HepG2 (cell line): Measurements from ENCODE around the gene KLHL30. TPM values are rescaled to one million over a fixed set of nuclear protein-coding genes. Genes with fewer than 3 reads are reported as not detected.

Experiments used
- ATAC-seq: fragments of 200-7000 bp; cut with Tn5 transposase; 3 replicates; pipeline ENCODE4 v1.9.1; 2020; ENCODE audit warnings: mild to moderate bottlenecking, moderate library complexity
- BruUV-seq: library from RNA; stranded (reverse); fragments of 400-500 nt; replicated peaks from 2 replicates; lab custom pipeline; 2021; lab: Mats Ljungman, UMichigan
- CTCF ChIA-PET: fragments of 300-600 bp; formaldehyde crosslinking; extraction: SDS; loops from one replicate; lab custom pipeline; 2021; ENCODE audit warnings: low total read pairs, inconsistent platforms, low intra/inter-chr PET ratio; lab: Yijun Ruan, JAX
- POLR2A ChIA-PET: fragments of 350-600 bp; sonication (Branson Sonifier 250); formaldehyde crosslinking; loops from one replicate; lab custom pipeline; 2020; ENCODE audit warnings: antibody characterized with exemption, inconsistent platforms; lab: Yijun Ruan, JAX
- DNase-seq: peaks from one replicate; pipeline ENCODE4 v3.0.0-alpha.2; 2015; ENCODE audit warnings: low spot score
- FAIRE-seq: peaks from 3 replicates; lab custom pipeline; 2011; peaks lifted over from hg19 to GRCh38; lab: Jason Lieb, UNC
- H2AFZ ChIP-seq: one replicate; pipeline ENCODE4 v1.6.1; 2011; ENCODE audit warnings: low read length, inconsistent platforms
- H3K27ac ChIP-seq: fragments of 300-600 bp; 3 replicates; pipeline ENCODE4 v1.8.0; 2011; ENCODE audit warnings: mixed run types, mild to moderate bottlenecking, mixed read lengths, low read length, inconsistent platforms; ENCODE audit not compliant: insufficient read depth; ENCODE audit errors: extremely low read length
- H3K27me3 ChIP-seq, 2 experiments: fragments of 200-600 bp in 1 of 2; 2 replicates in 1 of 2; 3 replicates in 1 of 2; pipeline versions ENCODE4 v1.6.0 to v1.8.0; 2011; ENCODE audit warnings: low read length in 2 of 2, mild to moderate bottlenecking in 2 of 2, moderate library complexity in 2 of 2, inconsistent platforms in 1 of 2; ENCODE audit not compliant: insufficient read depth in 2 of 2, control insufficient read depth in 1 of 2
- H3K36me3 ChIP-seq, 2 experiments: fragments of 200-600 bp in 1 of 2; replicated peaks in 1 of 2; 2 replicates in 1 of 2; 3 replicates in 1 of 2; pipeline versions ENCODE4 v1.5.1 to v1.8.0; 2011; ENCODE audit warnings: low read length in 2 of 2, inconsistent platforms in 1 of 2; ENCODE audit not compliant: insufficient read depth in 2 of 2, control insufficient read depth in 1 of 2
- H3K4me1 ChIP-seq: 2 replicates; pipeline ENCODE4 v1.5.1; 2012; ENCODE audit warnings: low read length, inconsistent platforms; ENCODE audit not compliant: insufficient read depth
- H3K4me2 ChIP-seq: 2 replicates; pipeline ENCODE4 v1.6.0; 2011; ENCODE audit warnings: low read depth, low read length, inconsistent platforms
- H3K4me3 ChIP-seq, 3 experiments: fragments of 200-600 bp in 1 of 3; sonication (generic), shearing (Covaris generic) in 1 of 3; replicated peaks in 1 of 3; 2 replicates each; pipeline ENCODE4 v1.5.1; 2011 to 2016; ENCODE audit warnings: low read length in 3 of 3, inconsistent platforms in 2 of 3, low read depth in 2 of 3, mild to moderate bottlenecking in 2 of 3, control low read depth in 1 of 3, mixed read lengths in 1 of 3; ENCODE audit not compliant: insufficient read depth in 1 of 3
- H3K79me2 ChIP-seq: one replicate; pipeline ENCODE4 v1.6.1; 2011; ENCODE audit warnings: low read length, inconsistent platforms; ENCODE audit not compliant: insufficient read depth
- H3K9ac ChIP-seq: 2 replicates; pipeline ENCODE4 v1.6.0; 2011; ENCODE audit warnings: mild to moderate bottlenecking, low read depth, low read length, inconsistent platforms; ENCODE audit not compliant: insufficient read depth
- H3K9me3 ChIP-seq: 2 replicates; pipeline ENCODE4 v1.5.1; 2012; ENCODE audit warnings: mild to moderate bottlenecking, low read length
- H4K20me1 ChIP-seq: 2 replicates; pipeline ENCODE4 v1.6.0; 2011; ENCODE audit warnings: inconsistent platforms, mild to moderate bottlenecking, low read length, moderate library complexity; ENCODE audit not compliant: insufficient read depth
- ATF7 ChIP-seq, 2 experiments: fragments of 450-650 bp in 1 of 2; sonication (generic) in 1 of 2; formaldehyde crosslinking in 1 of 2; IDR thresholded peaks; 2 replicates each; pipeline versions ENCODE4 v1.4.0 to v1.6.1; 2016 to 2020; ENCODE audit warnings: antibody characterized with exemption in 1 of 2, mild to moderate bottlenecking in 1 of 2, missing genetic modification reagents in 1 of 2
- CBX1 ChIP-seq: IDR thresholded peaks from one replicate; pipeline ENCODE4 v1.6.1; 2016; ENCODE audit warnings: antibody characterized with exemption, low read depth
- KAT2B ChIP-seq: fragments of 150-350 bp; IDR thresholded peaks from 2 replicates; pipeline ENCODE4 v1.6.1; 2014; ENCODE audit warnings: low read depth, low read length, borderline replicate concordance
- RELA ChIP-seq: sonication (generic); formaldehyde crosslinking; IDR thresholded peaks from 2 replicates; pipeline ENCODE4 v1.4.0; 2020; ENCODE audit warnings: missing genetic modification reagents
- SP1 ChIP-seq, 2 experiments: fragments of 450-650 bp in 1 of 2; sonication (generic) in 1 of 2; formaldehyde crosslinking in 1 of 2; IDR thresholded peaks; 2 replicates each; pipeline versions ENCODE4 v1.4.0 to v1.6.1; 2016 to 2020; ENCODE audit warnings: missing genetic modification reagents in 1 of 2
- SP5 ChIP-seq: IDR thresholded peaks from 2 replicates; pipeline ENCODE4 v1.6.1; 2016; ENCODE audit warnings: low read depth, borderline replicate concordance
- ZMYM2 ChIP-seq: sonication (generic); formaldehyde crosslinking; IDR thresholded peaks from 2 replicates; pipeline ENCODE4 v1.8.0; 2022; ENCODE audit warnings: mild to moderate bottlenecking, missing genetic modification reagents
- ZNF350 ChIP-seq: sonication (generic); formaldehyde crosslinking; IDR thresholded peaks from 2 replicates; pipeline ENCODE4 v1.4.0; 2020; ENCODE audit warnings: mild to moderate bottlenecking, low read depth, missing genetic modification reagents, borderline replicate concordance
- ZNF777 ChIP-seq: sonication (generic); formaldehyde crosslinking; IDR thresholded peaks from 2 replicates; pipeline ENCODE4 v1.4.0; 2020; ENCODE audit warnings: missing genetic modification reagents
- whole genome bisulfite sequencing: methylation state at CpG from one replicate; pipeline ENCODE4 v1.1.6; 2017; ENCODE audit warnings: low lambda C conversion rate; 5-methylcytosine and 5-hydroxymethylcytosine counted together
- in situ Hi-C: cut with HindIII; loops from 2 replicates; pipeline ENCODE4 v1.10.0; 2017; ENCODE audit warnings: low pct_unique_long_range_greater_than_20kb; ENCODE audit not compliant: extremely low pct_ligation_motif_present
- intact Hi-C: fragments of 100-400 bp; cut with micrococcal nuclease; formaldehyde crosslinking; loops from one replicate; pipeline ENCODE4 v1.10.0; 2022; ENCODE audit not compliant: unreplicated experiment
- polyA plus RNA-seq, 8 experiments: library from polyadenylated mRNA; depleted of rRNA in 3 of 8; stranded (reverse) in 7 of 8; unstranded in 1 of 8; fragments of >200 nt; fragmentation: Illumina TruSeq in 4 of 8; extraction: Trizol in 4 of 8; gene quantifications; 2 replicates each; pipeline versions ENCODE4 v1.2.1 to v1.2.3, GENCODE V29; 2011 to 2016; ENCODE audit warnings: low read depth in 4 of 8, missing spikeins in 1 of 8, mixed read lengths in 1 of 8; ENCODE audit not compliant: insufficient read depth in 1 of 8
- total RNA-seq, 5 experiments: library from RNA; depleted of rRNA; stranded (reverse); fragments of >200 nt; fragmentation: Illumina TruSeq; extraction: Trizol; gene quantifications; 2 replicates each; pipeline ENCODE4 v1.2.3, GENCODE V29; 2016; ENCODE audit warnings: low read depth in 1 of 5

KLHL30 gene
- total and polyA plus RNA-seq, 2 of the 13 experiments (the other 11 are each of a cell fraction or from before 2014, with no cell fraction given) = 0.05 TPM; not detected in 1

DNA sequence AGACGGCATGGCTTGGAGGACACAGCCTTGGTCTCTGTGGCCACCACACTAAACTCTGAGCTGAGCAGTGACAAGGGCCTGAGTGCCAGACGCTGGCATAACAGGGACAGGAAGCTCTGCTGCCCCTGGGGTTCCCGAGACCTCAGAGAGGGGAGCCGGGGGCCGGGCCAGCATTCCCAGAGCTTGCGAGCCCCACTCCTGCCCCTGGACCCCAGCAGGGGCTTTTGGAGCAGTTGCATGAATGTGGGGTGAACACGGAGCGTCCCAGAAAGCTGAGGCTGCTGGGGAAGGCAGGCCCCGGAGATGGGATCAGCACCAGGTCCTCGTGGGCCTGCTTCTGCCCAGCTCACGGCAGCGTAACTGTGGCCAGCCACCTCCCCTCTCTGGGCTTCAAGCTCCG is 12.7 kb downstream of the KLHL30 start:
- BruUV-seq = no TSS peak
- CTCF ChIA-PET = no interaction called here
- WGBS = 63% methylated on average over 10 of the region's 13 CpGs
- no peak for FAIRE-seq
- no peaks in the 10 kb centered on the region for H3K79me2 ChIP-seq
- H3K4me2 ChIP-seq = peak overlapping the region; percentile 48
- intact Hi-C loops (no loop called here), in situ Hi-C loops (no loop called here)
- ATAC-seq = peak; percentile 44
- H3K27ac ChIP-seq = no peak overlapping the region
- H3K27me3 ChIP-seq = peaks cover 25 to 66% of the 10 kb centered on the region in 2 experiments
- H3K4me1 ChIP-seq = 0 out of 2 replicates have a peak, but pooled peaks cover 21% of the 10 kb centered on the region
- H2AFZ ChIP-seq = no peak overlapping the region
- H3K9ac ChIP-seq = no peak overlapping the region
- H3K4me3 ChIP-seq = peak overlapping the region in 2 of 3 experiments; percentile 5 to 45; a peak in 1 of 6 replicates
- TF ChIP-seq ZNF777 (CRISPR knock-in tag) = peak; percentile 67
- TF ChIP-seq KAT2B = no peak
- no peaks in the 10 kb centered on the region for H3K36me3 ChIP-seq
- no peaks in the 10 kb centered on the region for H4K20me1 ChIP-seq
- no peaks in the 10 kb centered on the region for H3K9me3 ChIP-seq
- no peak for DNase-seq
- POLR2A ChIA-PET = interaction anchor here (1.0 to 1.7 kb wide), 2 partner anchors 9 to 90 kb away, joined by 3 to 5 read pairs; partner anchors contain the start of gene SCLY

DNA sequence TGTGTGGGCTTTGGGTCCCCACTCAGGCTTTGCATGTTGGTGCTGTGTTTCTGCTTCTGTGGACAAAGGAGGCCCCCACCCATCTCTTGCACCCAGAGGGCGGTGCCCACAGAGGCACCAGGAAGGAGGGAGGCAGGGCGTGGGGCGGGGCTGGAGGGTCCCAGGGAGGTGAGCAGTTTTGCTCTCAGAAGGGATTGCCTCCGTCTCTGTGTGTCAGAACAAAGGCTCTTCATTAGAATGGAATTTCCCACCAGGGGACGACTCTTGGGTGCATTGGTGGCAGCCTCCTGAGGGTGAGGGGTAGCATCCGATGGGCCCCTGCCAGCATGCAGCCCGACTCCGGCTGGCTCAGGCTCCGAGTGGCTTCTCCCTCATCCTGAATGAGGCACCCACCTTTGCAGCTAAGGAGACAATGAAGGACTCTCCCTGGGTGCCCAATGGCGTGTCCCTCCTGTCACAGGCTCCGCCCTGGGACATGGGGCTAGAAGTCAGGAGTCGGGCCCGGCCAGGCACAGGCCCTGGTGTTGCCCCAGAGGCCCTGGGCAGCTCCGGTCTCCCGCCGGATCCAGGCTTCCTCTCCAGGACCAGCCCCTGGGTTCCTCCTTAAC is 13.3 kb downstream of the KLHL30 start:
- Histone ChIP-seq H3K9me3 (no peaks in the 10 kb centered on the region), H3K79me2 (no peaks in the 10 kb centered on the region), H3K36me3 (no peaks in the 10 kb centered on the region), H3K4me2 (peak overlapping the region; percentile 48; the same call in 1 of the 2 replicates), H2AFZ (no peak overlapping the region), H3K9ac (no peak overlapping the region), H3K27me3 (peaks cover 25 to 71% of the 10 kb centered on the region in 2 experiments), H4K20me1 (no peaks in the 10 kb centered on the region), H3K4me3 (no peak overlapping the region), H3K27ac (no peak overlapping the region), H3K4me1 (0 out of 2 replicates have a peak, but pooled peaks cover 21% of the 10 kb centered on the region)
- in situ Hi-C loops (no loop called here), intact Hi-C loops (no loop called here)
- FAIRE-seq = no peak
- no peak for DNase-seq
- no peak for ATAC-seq
- 55% methylated on average over 13 of the region's 16 CpGs for WGBS
- POLR2A ChIA-PET = interaction anchor here (1.0 kb wide), 1 partner anchor 10 kb away, joined by 3 read pairs; no protein-coding TSS in a partner anchor
- BruUV-seq = no TSS peak
- no peak for TF ChIP-seq ZMYM2 (CRISPR knock-in tag)
- no peak for TF ChIP-seq SP5 (CRISPR knock-in tag)
- TF ChIP-seq SP1 (IDR thresholded peaks at IDR 0.05) = no peak
- no peak for TF ChIP-seq SP1 (CRISPR knock-in tag; IDR thresholded peaks at IDR 0.05)
- no peak for TF ChIP-seq ZNF350 (CRISPR knock-in tag)
- TF ChIP-seq CBX1 = no peak
- TF ChIP-seq ATF7 (IDR thresholded peaks at IDR 0.05) = no peak
- no peak for TF ChIP-seq ATF7 (CRISPR knock-in tag; IDR thresholded peaks at IDR 0.05)
- TF ChIP-seq RELA = no peak
- CTCF ChIA-PET = no interaction called here
